GM21717 (cell line): ENCODE measurements around the gene CDH4.

Source experiments
- ATAC-seq: cut with Tn5 transposase; IDR thresholded peaks from one replicate; pipeline ENCODE4 v1.9.1; 2021; ENCODE audit warnings: mild to moderate bottlenecking, moderate library complexity; ENCODE audit not compliant: unreplicated experiment

Gene CDH4

GRCh38 chr20:61524951-61525666, 273.0 kb downstream of the CDH4 start:
- ATAC-seq = no peak

DNA sequence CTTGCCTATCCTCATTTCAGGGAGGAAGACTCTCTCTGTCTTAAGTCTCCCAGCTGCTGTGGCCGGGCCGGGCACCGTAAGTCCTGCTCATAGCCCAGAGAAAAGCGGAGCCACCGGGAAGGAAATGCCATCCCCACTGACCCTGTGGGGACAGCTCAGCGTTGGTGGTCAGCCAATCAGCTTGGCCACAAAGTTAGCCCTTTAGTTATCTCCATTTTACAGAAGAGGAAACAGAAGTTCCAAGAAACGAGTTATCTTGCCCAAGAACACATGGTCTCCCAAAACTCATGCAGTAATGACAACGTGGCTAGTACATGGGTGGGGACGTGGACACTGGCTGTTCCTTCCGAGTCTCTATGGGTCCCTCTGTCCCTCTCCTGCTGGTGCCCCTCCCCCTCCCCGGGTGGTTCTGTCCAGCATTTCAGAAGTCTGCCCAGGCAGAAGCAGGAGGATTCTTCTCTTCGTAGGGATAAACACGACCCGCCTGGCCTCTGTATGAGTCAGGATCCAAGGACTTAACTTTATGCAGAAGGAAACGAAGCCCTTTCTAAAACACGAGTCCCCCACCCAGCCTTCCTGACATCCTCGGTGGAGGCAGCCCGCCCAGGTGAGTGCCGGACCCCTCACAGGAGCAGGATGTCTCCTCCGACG, 273.8 kb downstream of the CDH4 start:
- ATAC-seq = no peak

- no peak for ATAC-seq
These were observed 274.8 kb downstream of the CDH4 start for GRCh38 chr20:61526907-61527306.

- ATAC-seq = no peak
These were observed 275.6 kb downstream of the CDH4 start for GRCh38 chr20:61527626-61528025.

DNA sequence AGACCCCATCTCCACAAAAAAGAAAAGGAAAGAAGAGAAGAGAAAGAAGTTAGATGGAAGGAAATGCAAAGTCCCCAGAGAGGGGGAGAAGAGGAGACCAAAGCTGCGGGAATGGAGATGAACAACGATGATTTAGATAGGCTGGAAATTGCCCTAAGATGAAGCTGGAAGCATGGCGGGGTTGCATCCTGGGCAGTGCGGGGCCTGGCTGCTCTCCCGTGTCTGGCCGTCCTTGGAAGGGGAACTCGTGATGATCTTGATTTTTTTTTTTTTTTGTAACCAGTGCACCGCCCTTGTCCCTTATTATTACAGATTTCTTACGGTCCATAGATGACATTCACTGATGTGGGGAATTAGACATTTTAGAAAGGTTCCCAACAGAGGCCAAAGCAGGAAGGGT, 276.5 kb downstream of the CDH4 start:
- ATAC-seq = no peak

GRCh38 chr20:61529354-61529753, 277.3 kb downstream of the CDH4 start:
- ATAC-seq = no peak

- no peak for ATAC-seq
These were observed 279.7 kb downstream of the CDH4 start for GRCh38 chr20:61531553-61532345.

DNA sequence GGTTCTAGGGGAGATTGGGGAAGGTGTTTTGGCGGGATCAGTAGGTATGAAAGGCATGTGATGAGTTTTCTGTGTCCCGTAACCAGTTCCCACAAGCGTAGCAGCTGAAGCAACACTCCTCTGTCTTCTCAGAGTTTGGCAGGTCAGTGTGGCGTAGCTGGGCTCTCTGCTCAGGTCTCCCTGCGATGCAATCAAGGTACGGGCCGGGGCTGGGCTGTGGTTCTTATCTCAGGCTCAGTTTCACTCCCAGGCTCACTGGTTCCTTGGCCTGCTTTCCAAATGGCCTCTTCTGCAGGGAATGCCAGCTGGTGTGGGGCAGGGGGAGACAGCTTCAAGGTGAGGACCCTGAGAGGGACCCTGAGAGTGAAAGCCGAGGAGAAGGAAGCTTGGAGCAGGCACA, 280.7 kb downstream of the CDH4 start:
- ATAC-seq = no peak

DNA sequence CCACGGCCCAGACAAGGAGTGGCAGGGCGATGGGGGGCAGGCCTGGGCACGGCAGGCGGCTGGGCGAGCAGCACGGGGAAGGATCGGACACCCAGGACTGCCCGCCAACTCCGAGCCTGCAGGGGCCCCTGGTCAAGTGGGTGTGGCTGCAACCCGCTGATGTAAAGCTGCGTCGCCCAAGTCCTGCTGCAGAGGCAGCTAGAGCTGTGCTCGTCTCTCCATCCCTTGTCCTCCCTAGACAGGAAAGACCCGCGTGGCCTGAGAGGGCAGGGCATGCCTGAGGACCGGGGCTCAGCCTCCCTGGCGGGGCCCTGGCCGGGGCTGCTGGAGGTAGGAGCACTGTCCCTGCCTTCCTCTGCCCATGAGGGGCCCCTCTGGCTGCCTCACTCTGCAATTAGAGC, 281.2 kb downstream of the CDH4 start:
- ATAC-seq = no peak

DNA sequence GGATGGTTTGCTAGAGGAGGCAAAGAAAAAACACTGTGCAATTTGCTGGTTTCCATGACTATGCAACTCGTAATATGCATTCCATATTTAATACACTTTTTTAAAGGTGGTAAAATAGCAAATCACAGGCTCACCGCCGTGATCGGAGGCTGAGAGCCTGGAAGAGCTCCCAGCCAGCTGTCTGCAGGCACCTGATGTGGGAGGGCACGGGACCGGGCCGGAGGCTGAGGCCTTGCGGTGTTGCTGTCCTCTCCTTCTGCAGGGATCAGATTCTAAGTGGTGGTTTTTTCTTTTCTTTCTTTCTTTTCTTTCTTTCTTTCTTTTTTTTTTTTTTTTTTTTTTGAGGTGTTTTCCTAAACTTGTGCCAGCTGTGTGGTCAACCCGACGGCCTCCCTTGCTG, 282.3 kb downstream of the CDH4 start:
- ATAC-seq = no peak

DNA sequence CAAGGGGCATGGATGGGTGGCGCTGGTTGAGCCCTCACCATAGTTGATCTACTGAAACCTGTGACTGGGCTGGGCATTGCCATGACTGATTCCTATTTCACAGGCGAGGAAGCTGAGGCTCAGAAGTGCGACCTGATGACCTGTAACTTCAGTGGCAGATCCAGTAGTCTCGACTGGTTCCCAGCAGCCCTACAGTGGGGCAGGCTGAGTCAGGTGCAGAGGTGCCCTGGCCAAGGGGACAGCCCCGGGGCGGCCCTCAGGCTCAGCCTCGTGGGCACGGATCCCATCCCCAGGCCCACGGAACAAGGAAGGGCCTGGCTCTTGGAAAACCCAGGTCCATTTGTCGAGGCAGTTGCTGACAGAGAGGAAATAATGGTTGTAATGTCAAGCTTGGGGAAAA, 283.0 kb downstream of the CDH4 start:
- ATAC-seq = no peak

- no peak for ATAC-seq
These were observed 283.5 kb downstream of the CDH4 start for GRCh38 chr20:61535536-61535935.

GRCh38 chr20:61535956-61536355, 283.9 kb downstream of the CDH4 start:
- no peak for ATAC-seq

GRCh38 chr20:61536671-61537070, 284.6 kb downstream of the CDH4 start:
- no peak for ATAC-seq

DNA sequence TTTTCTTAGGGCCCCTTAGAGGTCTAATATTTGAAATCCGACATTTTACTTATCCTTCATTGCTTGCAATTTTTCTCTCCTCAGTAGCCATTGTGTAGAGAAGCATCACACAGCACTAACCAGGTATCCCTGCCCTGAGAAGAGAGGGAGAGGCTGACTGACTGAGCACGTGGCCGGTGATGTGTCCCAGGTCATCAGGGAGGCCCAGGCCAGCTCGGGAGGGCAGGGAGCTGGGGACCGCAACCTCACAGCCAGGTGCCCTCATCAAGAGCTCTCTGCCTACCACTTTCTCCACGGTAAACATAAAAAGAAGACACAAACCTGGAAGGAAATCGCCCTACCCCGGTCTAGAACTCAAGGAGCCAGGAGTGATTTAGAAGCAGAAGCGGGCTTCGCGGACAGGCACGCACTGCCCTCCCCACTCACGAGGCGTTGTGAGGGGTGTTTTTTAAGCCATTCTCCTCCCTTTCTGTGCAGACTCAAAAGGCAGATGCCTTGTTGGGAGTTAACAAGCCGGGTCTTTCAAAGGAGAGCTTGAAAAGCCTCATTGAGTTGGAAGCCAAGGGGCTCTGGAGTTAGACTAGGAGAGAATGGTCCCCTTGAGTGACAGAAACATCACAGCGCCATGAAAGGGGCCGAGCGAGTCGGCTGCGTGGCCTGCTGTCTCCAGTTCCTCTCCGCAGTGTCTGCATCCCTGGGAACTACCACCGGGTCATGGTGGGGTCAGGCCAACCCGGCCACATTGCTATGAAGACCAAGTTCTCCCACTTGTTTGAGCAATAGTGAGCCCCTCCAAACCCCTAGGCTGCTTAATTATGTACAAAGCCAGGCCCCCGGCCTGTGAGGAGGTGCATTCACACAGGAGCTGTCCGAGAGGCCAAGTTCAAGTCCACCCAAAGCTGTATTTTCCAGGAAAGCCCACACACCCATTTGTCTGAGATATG, 285.4 kb downstream of the CDH4 start:
- no peak for ATAC-seq

DNA sequence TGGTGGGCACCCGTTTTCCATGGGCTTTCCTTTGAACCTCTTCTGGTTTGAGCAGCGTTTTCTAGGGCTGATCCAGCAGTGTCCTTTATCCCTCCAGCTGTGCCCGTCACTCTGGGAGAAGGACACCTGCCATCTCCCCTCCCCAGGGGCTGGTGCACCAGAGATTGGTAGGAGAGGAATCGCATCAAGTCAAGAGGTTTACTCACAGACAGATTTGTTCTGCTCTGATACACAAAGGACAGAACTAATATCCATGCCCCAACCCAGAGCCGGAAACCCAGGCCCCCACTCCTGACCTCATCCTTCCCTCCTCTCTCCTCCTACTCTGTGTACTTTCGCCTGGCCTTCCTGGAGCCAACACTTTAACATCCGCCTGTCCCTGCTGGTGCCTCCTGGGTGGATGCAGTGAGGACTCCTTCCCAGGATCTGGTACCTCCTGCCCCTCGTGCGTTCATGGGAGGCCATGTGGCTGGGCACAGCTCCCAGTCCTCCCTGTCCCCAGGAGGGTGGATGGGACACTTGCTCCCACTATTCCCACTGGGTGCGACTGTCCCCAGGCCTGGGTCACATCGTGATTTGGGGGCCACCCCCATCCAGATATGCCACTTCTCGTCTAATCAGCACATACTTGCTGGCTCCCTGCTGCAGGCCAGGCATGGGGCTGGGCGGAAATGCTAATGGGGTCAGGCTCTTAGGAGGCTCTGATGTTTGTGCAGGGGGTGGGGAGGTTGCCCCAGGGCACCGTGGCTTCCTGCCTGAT, 286.3 kb downstream of the CDH4 start:
- ATAC-seq = no peak

- ATAC-seq = no peak
These were observed 286.8 kb downstream of the CDH4 start for GRCh38 chr20:61538943-61539265.

DNA sequence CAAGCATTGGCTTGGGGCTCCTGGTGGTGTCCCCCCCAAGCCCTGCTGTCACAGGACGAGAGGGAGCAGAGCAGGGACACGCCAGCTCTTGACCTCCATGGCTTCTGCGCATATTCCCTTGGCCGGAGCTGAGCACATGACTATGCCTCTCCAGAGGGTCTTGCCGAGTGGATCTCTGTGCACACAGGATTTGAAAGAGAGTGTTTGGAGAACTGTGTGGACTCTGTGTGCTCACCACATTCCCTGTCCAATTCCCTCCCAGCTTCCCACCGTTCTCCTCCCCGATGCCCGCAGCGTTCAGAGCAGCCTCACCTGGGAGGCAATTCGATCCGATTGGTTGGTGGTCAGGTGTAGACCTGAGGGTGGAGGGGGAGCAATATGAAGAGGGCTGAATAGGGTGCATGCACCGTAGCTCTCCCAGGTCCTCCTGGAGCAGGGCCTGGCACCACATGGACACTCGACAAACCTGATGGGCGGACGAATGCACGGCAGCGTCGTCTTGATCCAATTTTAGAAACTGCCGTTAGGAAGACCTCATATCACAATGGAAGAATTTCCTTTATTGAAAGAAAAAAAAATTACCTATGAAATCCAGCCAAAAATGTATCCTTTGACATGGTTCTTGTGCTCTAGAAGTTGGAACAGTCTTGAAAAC, 287.8 kb downstream of the CDH4 start:
- no peak for ATAC-seq

- ATAC-seq = no peak
These were observed 289.5 kb downstream of the CDH4 start for GRCh38 chr20:61541537-61541936.

DNA sequence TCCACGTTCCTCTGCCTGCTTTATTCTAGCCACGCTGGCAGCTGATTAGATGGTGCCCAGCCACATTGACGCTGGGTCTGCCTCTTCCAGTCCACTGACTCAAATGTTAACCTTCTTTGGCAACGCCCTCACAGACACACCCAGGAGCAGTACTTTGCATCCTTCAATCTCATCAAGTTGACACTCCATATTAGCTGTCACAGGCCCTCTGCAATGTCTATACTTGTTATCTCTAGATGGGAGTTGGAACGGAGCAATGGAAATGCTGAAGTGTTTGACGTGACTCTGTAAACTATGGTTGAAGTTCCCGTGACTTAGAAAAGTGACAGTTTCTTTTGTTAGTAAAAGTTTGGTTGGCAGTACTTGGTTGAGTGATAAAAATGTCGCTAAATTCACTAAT, 291.0 kb downstream of the CDH4 start:
- ATAC-seq = no peak
